HEK293 (cell line): ENCODE measurements around the gene ME3.

Source experiments
- CTCF ChIA-PET: fragments of 350-600 bp; formaldehyde crosslinking; extraction: SDS; loops from one replicate; lab custom pipeline; 2021; ENCODE audit warnings: antibody characterized with exemption; lab: Yijun Ruan, JAX
- POLR2A ChIA-PET: fragments of 300-600 bp; formaldehyde crosslinking; extraction: SDS; loops from one replicate; lab custom pipeline; 2020; ENCODE audit warnings: antibody characterized with exemption, inconsistent platforms; lab: Yijun Ruan, JAX
- H3K27ac ChIP-seq: fragments of 200-500 bp; sonication (Bioruptor generic); 2 replicates; pipeline ENCODE4 v1.5.1; 2014; ENCODE audit warnings: low read depth, low read length, control low read depth, inconsistent platforms; ENCODE audit errors: extremely low read depth
- H3K36me3 ChIP-seq, 2 experiments: fragments of 200-500 bp in 1 of 2; sonication (Bioruptor generic) in 1 of 2; 1 replicate in 1 of 2; 2 replicates in 1 of 2; pipeline ENCODE4 v1.5.1; 2014 to 2017; ENCODE audit warnings: inconsistent platforms in 2 of 2, low read length in 2 of 2; ENCODE audit not compliant: control insufficient read depth in 2 of 2, insufficient read depth in 1 of 2
- H3K4me1 ChIP-seq: fragments of 200-500 bp; sonication (Bioruptor generic); 2 replicates; pipeline ENCODE4 v1.5.1; 2014; ENCODE audit warnings: mild to moderate bottlenecking, low read length, inconsistent platforms; ENCODE audit not compliant: control insufficient read depth, insufficient read depth
- H3K4me3 ChIP-seq: 2 replicates; pipeline ENCODE4 v1.5.1; 2011; ENCODE audit warnings: low read depth, mild to moderate bottlenecking, control low read depth, low read length, moderate library complexity
- H3K9me3 ChIP-seq: fragments of 200-500 bp; sonication (Bioruptor generic); 2 replicates; pipeline ENCODE4 v1.5.1; 2014; ENCODE audit warnings: low read depth, low read length, inconsistent platforms; ENCODE audit not compliant: control insufficient read depth, insufficient read depth
- ATF2 ChIP-seq: fragments of 450-650 bp; formaldehyde crosslinking; IDR thresholded peaks from 2 replicates; pipeline ENCODE4 v1.5.1; 2016; ENCODE audit warnings: missing biosample characterization, missing genetic modification characterization, low read depth
- HOXA7 ChIP-seq: sonication (generic); formaldehyde crosslinking; IDR thresholded peaks from 2 replicates; pipeline ENCODE4 v1.8.1; 2022; ENCODE audit warnings: missing genetic modification reagents, borderline replicate concordance
- PATZ1 ChIP-seq: fragments of 450-650 bp; formaldehyde crosslinking; IDR thresholded peaks from 2 replicates; pipeline ENCODE4 v1.5.1; 2016; ENCODE audit warnings: missing biosample characterization, missing genetic modification characterization
- PRDM4 ChIP-seq: fragments of 450-650 bp; formaldehyde crosslinking; IDR thresholded peaks from 2 replicates; pipeline ENCODE4 v1.5.1; 2017; ENCODE audit warnings: missing biosample characterization, missing genetic modification characterization
- SALL2 ChIP-seq: fragments of 450-650 bp; formaldehyde crosslinking; IDR thresholded peaks from 2 replicates; pipeline ENCODE4 v1.5.0; 2017; ENCODE audit warnings: missing biosample characterization, mild to moderate bottlenecking, missing genetic modification characterization, borderline replicate concordance
- ZBTB48 ChIP-seq: fragments of 450-650 bp; formaldehyde crosslinking; IDR thresholded peaks from 2 replicates; pipeline ENCODE4 v1.5.1; 2016; ENCODE audit warnings: missing biosample characterization, missing genetic modification characterization
- ZFP41 ChIP-seq: fragments of 450-650 bp; formaldehyde crosslinking; IDR thresholded peaks from 2 replicates; pipeline ENCODE4 v1.5.1; 2016; ENCODE audit warnings: missing biosample characterization, missing genetic modification characterization, borderline replicate concordance
- ZNF138 ChIP-seq: fragments of 450-650 bp; formaldehyde crosslinking; IDR thresholded peaks from 2 replicates; pipeline ENCODE4 v1.5.1; 2016; ENCODE audit warnings: missing biosample characterization, missing genetic modification characterization, borderline replicate concordance
- ZNF214 ChIP-seq: fragments of 450-650 bp; formaldehyde crosslinking; IDR thresholded peaks from 2 replicates; pipeline ENCODE4 v1.5.1; 2017; ENCODE audit warnings: missing biosample characterization, mild to moderate bottlenecking, missing genetic modification characterization, borderline replicate concordance
- ZNF292 ChIP-seq: fragments of 450-650 bp; formaldehyde crosslinking; IDR thresholded peaks from 2 replicates; pipeline ENCODE4 v1.5.1; 2016; ENCODE audit warnings: low read depth, missing biosample characterization, missing genetic modification characterization, borderline replicate concordance
- ZNF354C ChIP-seq: fragments of 450-650 bp; formaldehyde crosslinking; IDR thresholded peaks from 2 replicates; pipeline ENCODE4 v1.5.1; 2016; ENCODE audit warnings: missing biosample characterization, missing genetic modification characterization, low read depth, borderline replicate concordance
- ZNF549 ChIP-seq: fragments of 450-650 bp; IDR thresholded peaks from 2 replicates; pipeline ENCODE4 v1.5.1; 2018; ENCODE audit warnings: missing biosample characterization, missing genetic modification characterization, mild to moderate bottlenecking, inconsistent platforms, moderate library complexity
- ZNF555 ChIP-seq: fragments of 450-650 bp; formaldehyde crosslinking; conservative IDR thresholded peaks from 2 replicates; pipeline ENCODE4 v1.5.1; 2017; ENCODE audit warnings: missing biosample characterization, mild to moderate bottlenecking, missing genetic modification characterization, inconsistent platforms
- ZNF558 ChIP-seq: fragments of 450-650 bp; formaldehyde crosslinking; IDR thresholded peaks from 2 replicates; pipeline ENCODE4 v1.5.1; 2016; ENCODE audit warnings: missing biosample characterization, missing genetic modification characterization
- ZNF626 ChIP-seq: fragments of 450-650 bp; sonication (Bioruptor Pico); formaldehyde crosslinking; IDR thresholded peaks from 2 replicates; pipeline ENCODE4 v1.5.1; 2018; ENCODE audit warnings: missing biosample characterization, missing genetic modification characterization, inconsistent platforms
- ZNF664 ChIP-seq: fragments of 450-650 bp; formaldehyde crosslinking; IDR thresholded peaks from 2 replicates; pipeline ENCODE4 v1.5.1; 2016; ENCODE audit warnings: missing biosample characterization, missing genetic modification characterization
- ZNF785 ChIP-seq: fragments of 450-650 bp; formaldehyde crosslinking; IDR thresholded peaks from 2 replicates; pipeline ENCODE4 v1.5.1; 2016; ENCODE audit warnings: missing biosample characterization, missing genetic modification characterization
- ZNF843 ChIP-seq: fragments of 450-650 bp; formaldehyde crosslinking; IDR thresholded peaks from 2 replicates; pipeline ENCODE4 v1.5.1; 2016; ENCODE audit warnings: missing biosample characterization, missing genetic modification characterization
- ZSCAN30 ChIP-seq: fragments of 450-650 bp; IDR thresholded peaks from 2 replicates; pipeline ENCODE4 v1.5.1; 2018; ENCODE audit warnings: missing biosample characterization, mild to moderate bottlenecking, missing genetic modification characterization, moderate library complexity
- TF ChIP-seq, protein P1 (sequence below): fragments of 450-650 bp; IDR thresholded peaks from 2 replicates; pipeline ENCODE4 v1.5.1; 2018; ENCODE audit warnings: missing biosample characterization, missing genetic modification characterization
- TF ChIP-seq, protein P2 (sequence below): fragments of 450-650 bp; formaldehyde crosslinking; IDR thresholded peaks from 2 replicates; pipeline ENCODE4 v1.5.1; 2016; ENCODE audit warnings: missing biosample characterization, missing genetic modification characterization
- TF ChIP-seq, protein P3 (sequence below): fragments of 450-650 bp; formaldehyde crosslinking; IDR thresholded peaks from 2 replicates; pipeline ENCODE4 v1.5.1; 2016; ENCODE audit warnings: missing biosample characterization, missing genetic modification characterization

ME3 gene

GRCh38 chr11:86571273-86571948, 101.0 kb downstream of the ME3 start:
- Histone ChIP-seq H3K27ac (peak overlapping the region; percentile 28; the same call in 1 of the 2 replicates), H3K4me3 (no peak overlapping the region), H3K9me3 (no peaks in the 10 kb centered on the region), H3K36me3 (no peaks in the 10 kb centered on the region), H3K4me1 (peaks cover 19% of the 10 kb centered on the region)
- ChIA-PET POLR2A (interaction anchor here (1.0 kb wide), 1 partner anchor 21 kb away, joined by 4 read pairs; no protein-coding TSS in a partner anchor), CTCF (interaction anchor here (0.6 to 1.6 kb wide), 19 partner anchors 9 to 716 kb away, joined by 3 to 9 read pairs (median 4); partner anchors contain the start of gene CCDC83)
- peak; percentile 59 for TF ChIP-seq PATZ1 (tag by site-specific recombination)
- no peak for TF ChIP-seq ZBTB48
- TF ChIP-seq ATF2, result no peak
- TF ChIP-seq PRDM4, result no peak
- TF ChIP-seq ZNF785 (tag by site-specific recombination), result no peak
- no peak for TF ChIP-seq ZNF138
- no peak for TF ChIP-seq ZNF214 (tag by site-specific recombination)
- no peak for TF ChIP-seq ZNF843 (tag by site-specific recombination)
- TF ChIP-seq SALL2 (tag by site-specific recombination), result no peak
- TF ChIP-seq ZNF555 (tag by site-specific recombination), result no peak
- TF ChIP-seq ZNF664 (tag by site-specific recombination), result no peak
- TF ChIP-seq HOXA7 (CRISPR knock-in tag), result no peak
- TF ChIP-seq ZNF558 (tag by site-specific recombination), result no peak
- TF ChIP-seq, protein P1, sequence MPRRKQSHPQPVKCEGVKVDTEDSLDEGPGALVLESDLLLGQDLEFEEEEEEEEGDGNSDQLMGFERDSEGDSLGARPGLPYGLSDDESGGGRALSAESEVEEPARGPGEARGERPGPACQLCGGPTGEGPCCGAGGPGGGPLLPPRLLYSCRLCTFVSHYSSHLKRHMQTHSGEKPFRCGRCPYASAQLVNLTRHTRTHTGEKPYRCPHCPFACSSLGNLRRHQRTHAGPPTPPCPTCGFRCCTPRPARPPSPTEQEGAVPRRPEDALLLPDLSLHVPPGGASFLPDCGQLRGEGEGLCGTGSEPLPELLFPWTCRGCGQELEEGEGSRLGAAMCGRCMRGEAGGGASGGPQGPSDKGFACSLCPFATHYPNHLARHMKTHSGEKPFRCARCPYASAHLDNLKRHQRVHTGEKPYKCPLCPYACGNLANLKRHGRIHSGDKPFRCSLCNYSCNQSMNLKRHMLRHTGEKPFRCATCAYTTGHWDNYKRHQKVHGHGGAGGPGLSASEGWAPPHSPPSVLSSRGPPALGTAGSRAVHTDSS (tag by site-specific recombination), result no peak
- TF ChIP-seq ZSCAN30, result no peak
- no peak for TF ChIP-seq ZFP41 (tag by site-specific recombination)
- TF ChIP-seq ZNF354C (tag by site-specific recombination), result no peak
- TF ChIP-seq ZNF549 (tag by site-specific recombination), result no peak
- TF ChIP-seq ZNF626 (tag by site-specific recombination), result no peak
- TF ChIP-seq, protein P2, sequence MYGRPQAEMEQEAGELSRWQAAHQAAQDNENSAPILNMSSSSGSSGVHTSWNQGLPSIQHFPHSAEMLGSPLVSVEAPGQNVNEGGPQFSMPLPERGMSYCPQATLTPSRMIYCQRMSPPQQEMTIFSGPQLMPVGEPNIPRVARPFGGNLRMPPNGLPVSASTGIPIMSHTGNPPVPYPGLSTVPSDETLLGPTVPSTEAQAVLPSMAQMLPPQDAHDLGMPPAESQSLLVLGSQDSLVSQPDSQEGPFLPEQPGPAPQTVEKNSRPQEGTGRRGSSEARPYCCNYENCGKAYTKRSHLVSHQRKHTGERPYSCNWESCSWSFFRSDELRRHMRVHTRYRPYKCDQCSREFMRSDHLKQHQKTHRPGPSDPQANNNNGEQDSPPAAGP, result 0 out of 2 replicates have a peak, but pooled peaks have one; percentile 33
- TF ChIP-seq, protein P3, sequence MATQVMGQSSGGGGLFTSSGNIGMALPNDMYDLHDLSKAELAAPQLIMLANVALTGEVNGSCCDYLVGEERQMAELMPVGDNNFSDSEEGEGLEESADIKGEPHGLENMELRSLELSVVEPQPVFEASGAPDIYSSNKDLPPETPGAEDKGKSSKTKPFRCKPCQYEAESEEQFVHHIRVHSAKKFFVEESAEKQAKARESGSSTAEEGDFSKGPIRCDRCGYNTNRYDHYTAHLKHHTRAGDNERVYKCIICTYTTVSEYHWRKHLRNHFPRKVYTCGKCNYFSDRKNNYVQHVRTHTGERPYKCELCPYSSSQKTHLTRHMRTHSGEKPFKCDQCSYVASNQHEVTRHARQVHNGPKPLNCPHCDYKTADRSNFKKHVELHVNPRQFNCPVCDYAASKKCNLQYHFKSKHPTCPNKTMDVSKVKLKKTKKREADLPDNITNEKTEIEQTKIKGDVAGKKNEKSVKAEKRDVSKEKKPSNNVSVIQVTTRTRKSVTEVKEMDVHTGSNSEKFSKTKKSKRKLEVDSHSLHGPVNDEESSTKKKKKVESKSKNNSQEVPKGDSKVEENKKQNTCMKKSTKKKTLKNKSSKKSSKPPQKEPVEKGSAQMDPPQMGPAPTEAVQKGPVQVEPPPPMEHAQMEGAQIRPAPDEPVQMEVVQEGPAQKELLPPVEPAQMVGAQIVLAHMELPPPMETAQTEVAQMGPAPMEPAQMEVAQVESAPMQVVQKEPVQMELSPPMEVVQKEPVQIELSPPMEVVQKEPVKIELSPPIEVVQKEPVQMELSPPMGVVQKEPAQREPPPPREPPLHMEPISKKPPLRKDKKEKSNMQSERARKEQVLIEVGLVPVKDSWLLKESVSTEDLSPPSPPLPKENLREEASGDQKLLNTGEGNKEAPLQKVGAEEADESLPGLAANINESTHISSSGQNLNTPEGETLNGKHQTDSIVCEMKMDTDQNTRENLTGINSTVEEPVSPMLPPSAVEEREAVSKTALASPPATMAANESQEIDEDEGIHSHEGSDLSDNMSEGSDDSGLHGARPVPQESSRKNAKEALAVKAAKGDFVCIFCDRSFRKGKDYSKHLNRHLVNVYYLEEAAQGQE (tag by site-specific recombination), result peak; percentile 80
- no peak for TF ChIP-seq ZNF292 (tag by site-specific recombination)
